ENCODE measurements around the gene MAN1A1. TPM values are rescaled to one million over a fixed set of nuclear protein-coding genes. Genes with fewer than 3 reads are reported as not detected.

Gene MAN1A1
- total RNA-seq, 2 donors from 2014 or later = 98.6 to 115 TPM

DNA sequence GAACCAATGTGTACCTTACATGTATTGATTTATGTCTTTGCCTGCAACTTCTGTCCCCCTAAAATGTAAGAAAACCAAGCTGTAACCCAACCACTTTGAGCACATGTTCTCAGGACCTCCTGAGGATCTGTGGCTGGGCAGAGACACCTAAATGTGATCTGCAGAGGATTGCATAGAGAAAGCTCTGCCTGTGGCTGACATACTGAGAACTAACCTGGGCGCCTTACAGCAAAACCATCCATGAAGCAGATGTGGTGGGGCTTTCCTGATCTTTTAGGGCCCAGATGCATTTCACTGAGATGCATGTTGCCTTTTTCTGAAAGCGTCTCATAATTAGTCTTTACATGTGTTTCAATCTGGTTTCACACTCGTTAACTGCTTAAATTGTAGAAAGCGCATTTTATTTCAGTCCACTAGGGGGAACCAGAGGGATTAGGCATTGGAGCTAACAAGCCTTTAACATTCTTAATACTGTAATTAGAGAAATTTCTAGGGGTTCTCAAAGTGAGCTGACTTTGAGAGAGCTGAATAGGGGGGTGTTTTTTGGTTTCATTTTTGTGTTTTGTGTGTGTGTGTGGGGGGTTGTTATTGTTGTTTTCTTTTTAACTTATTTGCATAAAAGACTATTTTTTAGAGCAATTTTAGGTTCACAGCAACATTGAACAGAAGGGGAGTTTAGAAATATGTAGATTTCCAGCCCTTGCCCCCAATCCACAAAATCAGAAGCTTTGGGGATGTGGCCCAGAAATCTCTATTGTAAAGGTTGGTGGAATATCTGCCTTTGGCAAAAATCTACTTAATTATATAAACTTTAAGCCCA is 220.2 kb downstream of the MAN1A1 start:
- Histone ChIP-seq H3K4me3 (peak overlapping the region; percentile 22), H3K36me3 (no peaks in the 10 kb centered on the region), H3K27ac (peak overlapping the region; percentile 46 to 57), H3K27me3 (replicated peaks; ENCODE audit: insufficient read depth) (no peaks in the 10 kb centered on the region), H3K4me1 (ENCODE audit: control insufficient read depth in 1 of 2, low read depth in 2 of 2) (peaks cover 0 to 16% of the 10 kb centered on the region in 2 donors), H3K9me3 (no peaks in the 10 kb centered on the region)
- TF ChIP-seq, protein P1, sequence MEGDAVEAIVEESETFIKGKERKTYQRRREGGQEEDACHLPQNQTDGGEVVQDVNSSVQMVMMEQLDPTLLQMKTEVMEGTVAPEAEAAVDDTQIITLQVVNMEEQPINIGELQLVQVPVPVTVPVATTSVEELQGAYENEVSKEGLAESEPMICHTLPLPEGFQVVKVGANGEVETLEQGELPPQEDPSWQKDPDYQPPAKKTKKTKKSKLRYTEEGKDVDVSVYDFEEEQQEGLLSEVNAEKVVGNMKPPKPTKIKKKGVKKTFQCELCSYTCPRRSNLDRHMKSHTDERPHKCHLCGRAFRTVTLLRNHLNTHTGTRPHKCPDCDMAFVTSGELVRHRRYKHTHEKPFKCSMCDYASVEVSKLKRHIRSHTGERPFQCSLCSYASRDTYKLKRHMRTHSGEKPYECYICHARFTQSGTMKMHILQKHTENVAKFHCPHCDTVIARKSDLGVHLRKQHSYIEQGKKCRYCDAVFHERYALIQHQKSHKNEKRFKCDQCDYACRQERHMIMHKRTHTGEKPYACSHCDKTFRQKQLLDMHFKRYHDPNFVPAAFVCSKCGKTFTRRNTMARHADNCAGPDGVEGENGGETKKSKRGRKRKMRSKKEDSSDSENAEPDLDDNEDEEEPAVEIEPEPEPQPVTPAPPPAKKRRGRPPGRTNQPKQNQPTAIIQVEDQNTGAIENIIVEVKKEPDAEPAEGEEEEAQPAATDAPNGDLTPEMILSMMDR (IDR thresholded peaks at IDR 0.05) = peak; percentile 83
- peak; percentile 68 for ATAC-seq (ENCODE audit: insufficient number of reproducible peaks, low FRiP score, low read depth)
- no peak for DNase-seq (ENCODE audit: low spot score)

DNA sequence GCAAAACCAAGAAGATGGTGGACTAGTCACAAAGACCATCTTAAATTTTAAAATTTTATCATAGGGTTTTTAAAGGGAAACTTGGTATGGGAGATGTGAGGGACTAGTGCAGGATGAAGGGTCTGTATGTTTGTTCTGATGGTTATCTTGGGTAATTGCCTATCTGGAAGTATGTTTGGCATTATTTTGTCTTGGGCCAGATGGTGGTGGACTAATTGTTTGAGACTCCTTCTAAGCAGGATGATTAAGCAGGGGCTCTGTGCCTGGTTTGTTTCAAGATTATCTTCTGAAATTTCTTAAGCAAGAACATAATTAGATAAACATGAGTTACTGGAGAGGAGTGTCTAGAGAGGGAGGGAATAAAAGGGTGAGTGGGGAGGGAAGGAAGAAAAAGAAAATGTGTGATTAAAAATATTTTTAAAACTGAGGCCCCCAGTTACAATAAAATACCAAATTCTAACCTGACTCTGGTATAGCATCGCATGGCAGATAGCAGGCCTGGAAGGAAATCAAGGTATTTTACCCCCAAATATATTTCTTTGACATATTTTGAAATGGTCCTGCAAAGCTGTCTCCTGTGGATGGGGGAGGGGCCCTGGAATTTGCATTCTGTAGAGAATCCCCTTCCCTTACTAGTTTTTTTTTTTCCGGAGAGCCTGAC is 221.2 kb downstream of the MAN1A1 start:
- Histone ChIP-seq H3K4me3 (no peak overlapping the region), H3K27me3 (replicated peaks; ENCODE audit: insufficient read depth) (no peaks in the 10 kb centered on the region), H3K4me1 (ENCODE audit: control insufficient read depth in 1 of 2, low read depth in 2 of 2) (peaks cover 0 to 16% of the 10 kb centered on the region in 2 donors), H3K36me3 (no peaks in the 10 kb centered on the region), H3K9me3 (no peaks in the 10 kb centered on the region), H3K27ac (no peak overlapping the region)
- ATAC-seq (ENCODE audit: insufficient number of reproducible peaks, low FRiP score, low read depth) = no peak
- DNase-seq (ENCODE audit: low spot score) = no peak
- TF ChIP-seq, protein P1 (IDR thresholded peaks at IDR 0.05) = no peak

DNA sequence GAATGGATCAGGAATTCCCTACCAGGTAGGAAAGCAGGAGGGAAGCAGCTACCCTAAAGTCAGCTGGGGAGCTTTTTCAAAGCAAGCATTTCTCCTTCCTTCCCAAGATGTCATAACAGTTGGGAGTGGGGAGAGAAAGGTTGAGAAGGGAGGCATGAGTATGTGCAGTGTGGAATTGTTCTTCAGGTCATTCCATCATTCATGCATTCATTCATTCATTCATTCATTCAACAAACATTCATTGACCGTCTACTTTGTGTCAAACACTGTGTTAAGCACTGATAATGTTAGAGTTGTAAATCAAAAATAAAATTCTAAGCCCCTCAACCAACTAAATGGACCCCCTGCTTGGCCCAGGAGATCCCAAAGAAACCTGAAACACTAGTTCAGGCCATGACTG is 221.9 kb downstream of the MAN1A1 start:
- H3K36me3 ChIP-seq = no peaks in the 10 kb centered on the region
- no peaks in the 10 kb centered on the region for H3K27me3 ChIP-seq (replicated peaks; ENCODE audit: insufficient read depth)
- H3K27ac ChIP-seq = no peak overlapping the region
- no peak for ATAC-seq (ENCODE audit: insufficient number of reproducible peaks, low FRiP score, low read depth)
- H3K9me3 ChIP-seq = no peaks in the 10 kb centered on the region
- H3K4me3 ChIP-seq = no peak overlapping the region
- TF ChIP-seq, protein P1 (IDR thresholded peaks at IDR 0.05) = no peak
- no peak for DNase-seq (ENCODE audit: low spot score)
- peaks cover 0 to 16% of the 10 kb centered on the region in 2 donors for H3K4me1 ChIP-seq (ENCODE audit: control insufficient read depth in 1 of 2, low read depth in 2 of 2)
